ENCODE data around the gene CYP2U1.
A peak's percentile ranks its signal among the peaks of the same experiment; 100 is the strongest.

Gene CYP2U1

GRCh38 chr4:107977966-107978705 lies 46.8 kb downstream of the CYP2U1 start:
- no peak for TF ChIP-seq CTCF (IDR thresholded peaks at IDR 0.05; ENCODE audit: control insufficient read depth, insufficient read depth, low read depth, low read length, missing control alignments)
- DNase-seq (ENCODE audit: low read depth) = no peak
- H3K4me3 ChIP-seq (ENCODE audit: control insufficient read depth, low read depth, low read length) = no peak overlapping the region

GRCh38 chr4:107978716-107979451 lies 47.5 kb downstream of the CYP2U1 start:
- H3K4me3 ChIP-seq (ENCODE audit: control insufficient read depth, low read depth, low read length) = no peak overlapping the region
- TF ChIP-seq CTCF (IDR thresholded peaks at IDR 0.05; ENCODE audit: control insufficient read depth, insufficient read depth, low read depth, low read length, missing control alignments) = no peak
- no peak for DNase-seq (ENCODE audit: low read depth)

- H3K4me3 ChIP-seq (ENCODE audit: control insufficient read depth, low read depth, low read length) = no peak overlapping the region
- TF ChIP-seq CTCF (IDR thresholded peaks at IDR 0.05; ENCODE audit: control insufficient read depth, insufficient read depth, low read depth, low read length, missing control alignments) = no peak
- DNase-seq (ENCODE audit: low read depth) = no peak
These were observed 56.8 kb downstream of the CYP2U1 start for GRCh38 chr4:107987916-107988762.

- H3K4me3 ChIP-seq (ENCODE audit: control insufficient read depth, low read depth, low read length) = no peak overlapping the region
- DNase-seq (ENCODE audit: low read depth) = no peak
- no peak for TF ChIP-seq CTCF (IDR thresholded peaks at IDR 0.05; ENCODE audit: control insufficient read depth, insufficient read depth, low read depth, low read length, missing control alignments)
These were observed 57.4 kb downstream of the CYP2U1 start for GRCh38 chr4:107988763-107989035.

GRCh38 chr4:107989162-107989536 lies 57.8 kb downstream of the CYP2U1 start:
- TF ChIP-seq CTCF (IDR thresholded peaks at IDR 0.05; ENCODE audit: control insufficient read depth, insufficient read depth, low read depth, low read length, missing control alignments) = no peak

GRCh38 chr4:107989537-107990386 lies 58.4 kb downstream of the CYP2U1 start, which contains the start of gene HADH:
Gene HADH, plus strand, starts transcription at chr4:107989889. Its CDS starts 44 bp downstream, at chr4:107989933.
- TF ChIP-seq CTCF (IDR thresholded peaks at IDR 0.05; ENCODE audit: control insufficient read depth, insufficient read depth, low read depth, low read length, missing control alignments) = no peak
- DNase-seq (ENCODE audit: low read depth) = peak; percentile 39
- peak within 1 kb of the TSS; percentile 76 for H3K4me3 ChIP-seq (ENCODE audit: control insufficient read depth, low read depth, low read length)

More at GRCh38 chr4:107989162-107989536, 57.8 kb downstream of the CYP2U1 start:
- DNase-seq (ENCODE audit: low read depth) = no peak
- peak overlapping the region; percentile 50 for H3K4me3 ChIP-seq (ENCODE audit: control insufficient read depth, low read depth, low read length)

Data from AG09309 (cell line).